ENCODE measurements around the gene GBA3. TPM values are rescaled to one million over a fixed set of nuclear protein-coding genes. Genes with fewer than 3 reads are reported as not detected.
A peak's percentile ranks its signal among the peaks of the same experiment; 100 is the strongest.

Gene GBA3
- total RNA-seq, 1 donor from 2014 or later, result not detected

DNA sequence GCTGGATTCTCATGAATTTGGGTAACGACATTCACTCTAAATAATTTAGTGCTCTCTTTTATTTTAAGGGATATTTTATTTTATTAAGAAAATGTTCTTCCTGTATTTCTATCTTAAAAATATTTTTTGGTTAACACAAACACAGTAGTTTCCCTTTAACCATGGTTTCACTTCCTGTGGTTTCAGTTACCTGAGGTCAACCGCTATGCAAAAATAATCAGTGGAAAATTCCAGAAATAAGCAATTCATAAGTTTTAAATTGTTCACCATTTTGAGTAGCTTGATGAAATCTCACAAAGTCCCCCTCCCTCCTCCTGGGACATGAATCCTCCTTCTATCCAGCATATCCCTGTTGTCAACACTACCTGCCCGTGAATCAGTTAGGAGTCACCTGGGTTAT lies 71.4 kb downstream of the GBA3 start:
- H3K36me3 Mint-ChIP-seq (ENCODE audit: low read depth), result no peaks in the 10 kb centered on the region
- intact Hi-C loops (cut with micrococcal nuclease), result no loop called here
- peak overlapping the region; percentile 23 for H3K4me3 Mint-ChIP-seq
- peaks cover 13% of the 10 kb centered on the region for H3K9me3 Mint-ChIP-seq
- peaks cover 11% of the 10 kb centered on the region for H3K4me1 Mint-ChIP-seq
- no peak overlapping the region for H3K27ac Mint-ChIP-seq
- peaks cover 5% of the 10 kb centered on the region for H3K27me3 Mint-ChIP-seq
- DNase-seq, result no peak

DNA sequence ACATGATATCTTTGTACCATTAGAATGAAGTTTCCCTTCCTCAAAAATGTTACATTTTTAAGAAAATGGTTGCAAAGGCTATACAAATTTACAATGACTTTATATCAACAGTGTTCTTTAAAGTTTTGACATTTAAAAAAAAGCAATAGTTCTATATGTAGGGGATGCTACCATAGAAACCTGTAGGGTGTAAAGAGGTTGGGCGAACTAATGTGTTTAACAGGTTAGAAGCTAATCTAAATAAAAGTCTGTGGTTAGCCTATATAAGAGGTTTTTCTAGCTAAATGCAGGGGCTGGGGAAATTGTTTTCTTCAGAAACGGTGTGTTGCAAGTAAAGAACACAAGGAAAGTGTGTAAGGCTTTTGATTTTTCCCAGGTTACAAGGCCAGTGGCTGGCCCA lies 73.3 kb downstream of the GBA3 start:
- no peak for DNase-seq
- Mint-ChIP-seq H3K9me3 (peaks cover 14% of the 10 kb centered on the region), H3K36me3 (ENCODE audit: low read depth) (no peaks in the 10 kb centered on the region), H3K4me1 (peaks cover 11% of the 10 kb centered on the region), H3K4me3 (no peak overlapping the region), H3K27ac (no peak overlapping the region), H3K27me3 (no peaks in the 10 kb centered on the region)
- intact Hi-C loops (cut with micrococcal nuclease), result no loop called here

DNA sequence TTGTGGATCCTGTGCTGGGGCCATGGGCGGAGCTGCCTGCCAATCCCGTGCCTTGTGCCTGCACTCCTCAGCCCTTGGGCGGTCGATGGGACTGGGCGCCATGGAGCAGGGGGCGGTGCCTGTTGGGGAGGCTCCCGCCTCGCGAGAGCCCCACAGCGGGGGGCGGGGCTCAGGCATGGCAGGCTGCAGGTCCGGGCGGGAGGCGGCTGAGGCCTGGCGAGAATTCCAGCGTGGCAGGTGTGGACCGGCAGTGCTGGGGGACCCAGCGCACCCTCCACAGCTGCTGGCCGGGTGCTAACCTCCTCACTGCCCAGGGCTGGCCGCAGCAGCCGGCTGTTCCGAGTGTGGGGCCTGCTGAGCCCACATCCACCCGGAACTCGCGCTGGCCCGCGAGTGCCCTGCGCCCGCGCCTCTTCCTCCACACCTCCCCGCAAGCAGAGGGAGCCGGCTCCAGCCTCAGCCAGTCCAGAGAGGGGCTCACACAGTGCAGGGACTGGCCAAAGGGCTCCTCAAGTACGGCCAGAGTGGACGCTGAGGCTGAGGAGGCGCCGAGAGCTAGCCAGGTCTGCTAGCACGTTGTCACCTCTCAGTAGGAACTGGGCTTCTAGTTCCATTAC lies 85.9 kb downstream of the GBA3 start:
- no peak for DNase-seq
- no peaks in the 10 kb centered on the region for H3K27me3 Mint-ChIP-seq
- H3K9me3 Mint-ChIP-seq, result peaks cover 5% of the 10 kb centered on the region
- intact Hi-C loops (cut with micrococcal nuclease), result no loop called here
- H3K27ac Mint-ChIP-seq, result no peak overlapping the region
- H3K4me3 Mint-ChIP-seq, result no peak overlapping the region
- no peaks in the 10 kb centered on the region for H3K4me1 Mint-ChIP-seq
- no peaks in the 10 kb centered on the region for H3K36me3 Mint-ChIP-seq (ENCODE audit: low read depth)

DNA sequence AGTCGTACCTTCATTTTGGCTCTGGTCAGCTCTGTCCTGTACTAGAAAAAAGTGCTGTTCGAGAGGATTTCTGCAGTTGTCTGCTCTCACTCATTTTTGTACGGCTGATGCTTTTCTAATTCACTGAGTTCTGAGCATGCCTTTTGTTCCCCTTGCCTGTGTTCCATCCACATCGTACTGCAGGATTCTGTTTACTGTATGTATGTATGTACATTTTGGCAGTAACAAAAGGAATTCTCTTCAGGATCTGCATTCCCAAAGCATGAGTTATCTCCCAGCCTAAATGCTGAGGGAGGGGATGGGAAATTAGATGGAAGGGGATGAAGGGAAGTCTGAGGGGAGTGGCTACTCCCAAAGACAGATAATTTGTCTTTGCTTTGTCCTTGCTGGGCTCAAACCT lies 87.6 kb downstream of the GBA3 start:
- intact Hi-C loops (cut with micrococcal nuclease), result no loop called here
- H3K9me3 Mint-ChIP-seq, result peaks cover 5% of the 10 kb centered on the region

DNA sequence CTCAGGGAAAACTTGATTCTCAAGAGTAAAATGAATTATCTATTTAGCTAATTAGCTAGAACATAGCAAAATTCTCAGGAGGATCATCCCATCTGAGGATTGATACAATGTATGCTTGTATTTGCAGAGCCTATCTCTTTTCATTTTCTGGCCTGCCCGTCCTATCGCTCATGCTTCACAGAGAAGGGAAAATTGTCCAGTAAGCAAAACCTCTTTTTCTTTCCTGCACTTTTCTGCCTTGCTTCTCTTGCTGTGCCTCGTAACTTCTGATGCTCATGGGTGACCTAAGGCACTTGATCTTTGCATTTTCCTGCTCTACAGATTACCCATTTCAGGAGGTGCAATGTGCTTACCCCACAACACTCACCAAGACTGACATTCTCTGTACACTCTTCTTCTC lies 88.1 kb downstream of the GBA3 start:
- Mint-ChIP-seq H3K4me3 (no peak overlapping the region), H3K4me1 (no peaks in the 10 kb centered on the region), H3K36me3 (ENCODE audit: low read depth) (no peaks in the 10 kb centered on the region), H3K27ac (no peak overlapping the region), H3K9me3 (peaks cover under 1% of the 10 kb centered on the region), H3K27me3 (no peaks in the 10 kb centered on the region)
- intact Hi-C loops (cut with micrococcal nuclease), result no loop called here
- DNase-seq, result no peak

More for the DNA sequence above, 87.6 kb downstream of the GBA3 start:
- Mint-ChIP-seq H3K36me3 (ENCODE audit: low read depth) (no peaks in the 10 kb centered on the region), H3K27me3 (no peaks in the 10 kb centered on the region), H3K27ac (no peak overlapping the region), H3K4me1 (no peaks in the 10 kb centered on the region), H3K4me3 (no peak overlapping the region)
- DNase-seq, result no peak

DNA sequence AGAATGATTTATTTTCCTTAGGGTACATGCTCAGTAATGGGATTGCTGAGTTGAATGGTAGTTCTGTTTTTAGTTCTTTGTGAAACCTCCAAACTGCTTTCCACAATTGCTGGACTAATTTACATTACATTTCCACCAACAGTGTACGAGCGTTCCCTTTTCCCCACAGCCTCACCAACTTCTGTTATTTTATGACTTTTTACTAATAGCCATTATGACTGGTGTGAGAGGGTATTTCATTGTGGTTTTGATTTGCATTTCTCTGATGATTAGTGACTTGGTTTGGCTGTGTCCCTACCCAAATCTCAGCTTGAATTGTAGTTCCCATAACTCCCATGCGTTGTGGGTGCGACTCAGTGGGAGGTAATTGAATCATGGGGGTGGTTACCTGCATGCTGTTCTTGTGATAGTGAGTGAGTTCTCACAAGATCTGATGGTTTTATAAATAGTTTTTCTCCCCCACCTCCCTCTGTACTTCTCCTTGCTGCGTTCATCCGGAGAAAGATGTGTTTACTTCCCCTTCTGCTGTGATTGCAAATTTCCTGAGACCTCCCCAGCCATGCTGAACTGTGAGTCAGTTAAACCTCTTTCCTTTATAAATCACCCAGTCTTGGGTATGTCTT lies 95.1 kb downstream of the GBA3 start:
- H3K27ac Mint-ChIP-seq, result no peak overlapping the region
- no peaks in the 10 kb centered on the region for H3K27me3 Mint-ChIP-seq
- DNase-seq, result no peak
- intact Hi-C loops (cut with micrococcal nuclease), result no loop called here
- H3K4me3 Mint-ChIP-seq, result no peak overlapping the region
- H3K4me1 Mint-ChIP-seq, result no peaks in the 10 kb centered on the region
- peaks cover 4% of the 10 kb centered on the region for H3K9me3 Mint-ChIP-seq
- H3K36me3 Mint-ChIP-seq (ENCODE audit: low read depth), result no peaks in the 10 kb centered on the region

DNA sequence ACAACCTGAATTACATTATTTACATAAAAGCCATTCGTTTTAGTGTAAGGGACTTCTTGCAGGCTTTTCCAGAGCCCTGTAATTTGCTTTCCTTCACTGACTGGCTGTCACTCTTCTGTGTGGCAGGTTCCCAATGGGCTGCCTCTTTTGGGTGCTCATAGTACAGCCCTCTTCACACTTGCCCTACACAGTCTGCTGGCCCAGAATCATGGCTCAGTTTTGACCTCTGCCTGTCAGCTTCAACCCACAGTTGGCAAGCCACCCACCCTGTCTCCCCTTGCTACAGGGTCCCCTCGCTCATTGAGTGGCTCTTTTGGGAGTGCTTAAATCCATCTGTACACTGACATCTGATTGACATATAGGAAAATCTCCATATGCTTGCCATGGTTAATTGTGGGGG lies 97.9 kb downstream of the GBA3 start:
- Mint-ChIP-seq H3K9me3 (peaks cover 4% of the 10 kb centered on the region), H3K4me3 (no peak overlapping the region), H3K27me3 (no peaks in the 10 kb centered on the region), H3K36me3 (ENCODE audit: low read depth) (no peaks in the 10 kb centered on the region), H3K27ac (no peak overlapping the region), H3K4me1 (no peaks in the 10 kb centered on the region)
- DNase-seq, result no peak
- intact Hi-C loops (cut with micrococcal nuclease), result no loop called here

DNA sequence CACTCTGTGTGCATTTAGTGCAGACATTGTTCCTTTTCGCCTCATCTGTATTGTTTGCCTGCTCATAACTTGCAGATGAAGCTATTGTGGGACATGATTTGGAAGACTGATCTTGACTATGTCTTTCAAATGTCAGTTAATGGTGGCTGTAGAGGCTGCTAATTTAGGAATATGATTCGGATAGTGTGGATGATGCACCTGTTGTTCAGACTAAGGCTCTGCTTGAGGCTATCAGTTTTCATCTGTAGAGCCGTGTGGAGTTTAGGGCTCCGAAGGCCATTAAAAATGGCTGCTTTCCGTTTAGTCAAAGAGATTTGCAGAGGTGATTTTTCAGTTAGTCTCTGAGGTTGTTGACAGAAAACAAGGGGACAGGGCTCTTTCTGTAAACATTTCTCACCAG lies 102.0 kb downstream of the GBA3 start:
- no peaks in the 10 kb centered on the region for H3K4me1 Mint-ChIP-seq
- peaks cover 3% of the 10 kb centered on the region for H3K9me3 Mint-ChIP-seq
- H3K4me3 Mint-ChIP-seq, result no peak overlapping the region
- no peak overlapping the region for H3K27ac Mint-ChIP-seq
- H3K27me3 Mint-ChIP-seq, result no peaks in the 10 kb centered on the region
- DNase-seq, result no peak
- H3K36me3 Mint-ChIP-seq (ENCODE audit: low read depth), result no peaks in the 10 kb centered on the region
- intact Hi-C loops (cut with micrococcal nuclease), result no loop called here

DNA sequence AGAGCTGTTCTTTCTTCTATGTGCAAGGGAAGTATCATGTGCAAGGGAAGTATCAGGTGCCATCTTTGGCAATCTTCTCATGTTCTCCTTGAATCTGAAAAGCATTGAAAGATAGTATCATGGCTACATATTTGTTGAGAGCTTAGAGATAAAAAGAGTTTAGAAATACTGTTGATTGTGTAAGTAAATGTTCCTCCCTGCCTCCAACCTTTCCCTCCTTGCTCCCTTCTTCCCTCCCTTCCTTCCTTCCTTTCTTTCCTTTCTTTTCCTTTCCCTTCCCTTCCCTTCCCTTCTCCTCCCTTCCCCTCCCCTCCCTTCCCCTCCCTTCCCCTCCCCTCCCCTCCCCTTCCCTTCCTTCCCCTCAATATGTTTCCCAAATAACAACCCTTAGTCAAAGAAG lies 108.7 kb downstream of the GBA3 start:
- no peaks in the 10 kb centered on the region for H3K36me3 Mint-ChIP-seq (ENCODE audit: low read depth)
- H3K4me1 Mint-ChIP-seq, result no peaks in the 10 kb centered on the region
- no peak for DNase-seq
- H3K27ac Mint-ChIP-seq, result no peak overlapping the region
- intact Hi-C loops (cut with micrococcal nuclease), result loop anchor here (10.0 kb wide), 1 partner anchor 57 kb away; no protein-coding TSS in a partner anchor
- H3K27me3 Mint-ChIP-seq, result no peaks in the 10 kb centered on the region
- no peak overlapping the region for H3K4me3 Mint-ChIP-seq
- no peaks in the 10 kb centered on the region for H3K9me3 Mint-ChIP-seq

DNA sequence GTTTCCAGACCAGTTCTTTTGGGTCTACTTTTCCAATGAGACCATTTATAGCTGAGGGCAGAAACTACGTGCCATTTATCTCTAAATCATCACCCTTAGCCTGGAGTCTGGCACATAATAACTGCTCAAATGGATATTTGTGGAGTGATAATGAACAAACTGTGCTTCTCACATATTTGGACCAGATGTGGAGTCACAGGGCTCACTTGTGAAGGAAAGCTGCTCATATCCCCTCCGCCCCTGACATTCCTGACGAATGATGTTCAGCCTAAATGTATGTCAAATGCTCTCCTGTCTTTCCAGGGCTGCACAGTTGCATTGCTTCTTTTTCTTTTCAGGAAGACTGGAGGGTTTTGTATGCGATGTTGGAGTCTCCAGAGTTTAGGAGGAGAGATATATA lies 110.1 kb downstream of the GBA3 start:
- H3K27me3 Mint-ChIP-seq, result no peaks in the 10 kb centered on the region
- intact Hi-C loops (cut with micrococcal nuclease), result loop anchor here (10.0 kb wide), 1 partner anchor 58 kb away; no protein-coding TSS in a partner anchor
- H3K4me3 Mint-ChIP-seq, result no peak overlapping the region
- no peaks in the 10 kb centered on the region for H3K4me1 Mint-ChIP-seq
- DNase-seq, result no peak
- H3K9me3 Mint-ChIP-seq, result no peaks in the 10 kb centered on the region
- H3K36me3 Mint-ChIP-seq (ENCODE audit: low read depth), result no peaks in the 10 kb centered on the region
- no peak overlapping the region for H3K27ac Mint-ChIP-seq

DNA sequence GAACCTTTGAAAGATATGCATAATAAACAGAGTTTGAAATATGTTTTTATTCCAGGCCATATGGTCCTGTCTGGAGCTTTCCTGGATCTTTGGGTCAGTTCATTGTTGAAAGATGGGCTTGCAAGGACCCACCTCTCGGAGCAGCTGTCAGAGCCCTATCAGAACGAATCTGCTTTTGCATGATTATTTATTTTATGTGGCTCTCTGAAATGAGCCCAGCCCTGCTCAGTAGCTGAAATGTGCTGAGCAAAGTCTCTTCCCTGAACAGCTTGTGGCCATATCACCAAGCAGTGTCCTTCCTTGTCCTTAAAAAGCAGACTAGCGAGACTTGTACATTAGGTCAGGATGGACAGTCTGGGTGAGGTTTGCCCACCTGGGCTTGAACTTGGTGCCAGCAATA lies 110.8 kb downstream of the GBA3 start:
- Mint-ChIP-seq H3K27me3 (no peaks in the 10 kb centered on the region), H3K9me3 (no peaks in the 10 kb centered on the region), H3K27ac (no peak overlapping the region), H3K36me3 (ENCODE audit: low read depth) (no peaks in the 10 kb centered on the region), H3K4me1 (no peaks in the 10 kb centered on the region), H3K4me3 (no peak overlapping the region)
- no peak for DNase-seq
- intact Hi-C loops (cut with micrococcal nuclease), result loop anchor here (10.0 kb wide), 1 partner anchor 59 kb away; no protein-coding TSS in a partner anchor

DNA sequence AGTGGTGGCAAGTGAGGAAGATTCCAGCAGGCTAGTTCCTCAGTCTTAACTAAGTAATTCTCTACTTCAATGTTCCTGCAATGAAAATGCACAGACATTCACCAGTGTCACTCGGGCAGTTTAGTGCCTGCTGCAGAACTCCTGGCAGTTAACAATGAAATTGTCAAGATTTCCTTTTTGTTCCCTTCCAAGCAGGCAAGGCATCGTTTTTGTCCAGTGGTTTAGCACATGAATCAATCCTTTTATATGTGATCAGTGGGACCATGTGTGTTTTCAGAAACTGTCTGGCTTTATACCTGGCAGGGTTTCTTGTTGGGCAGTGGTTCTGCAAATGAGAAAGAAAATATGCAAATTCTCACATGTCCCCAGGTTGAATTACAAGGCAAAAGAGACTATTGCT lies 122.2 kb downstream of the GBA3 start:
- H3K4me1 Mint-ChIP-seq, result no peaks in the 10 kb centered on the region
- no peak for DNase-seq
- H3K4me3 Mint-ChIP-seq, result no peak overlapping the region
- H3K27ac Mint-ChIP-seq, result no peak overlapping the region
- no peaks in the 10 kb centered on the region for H3K27me3 Mint-ChIP-seq
- no peaks in the 10 kb centered on the region for H3K9me3 Mint-ChIP-seq
- no peaks in the 10 kb centered on the region for H3K36me3 Mint-ChIP-seq (ENCODE audit: low read depth)
- intact Hi-C loops (cut with micrococcal nuclease), result no loop called here

DNA sequence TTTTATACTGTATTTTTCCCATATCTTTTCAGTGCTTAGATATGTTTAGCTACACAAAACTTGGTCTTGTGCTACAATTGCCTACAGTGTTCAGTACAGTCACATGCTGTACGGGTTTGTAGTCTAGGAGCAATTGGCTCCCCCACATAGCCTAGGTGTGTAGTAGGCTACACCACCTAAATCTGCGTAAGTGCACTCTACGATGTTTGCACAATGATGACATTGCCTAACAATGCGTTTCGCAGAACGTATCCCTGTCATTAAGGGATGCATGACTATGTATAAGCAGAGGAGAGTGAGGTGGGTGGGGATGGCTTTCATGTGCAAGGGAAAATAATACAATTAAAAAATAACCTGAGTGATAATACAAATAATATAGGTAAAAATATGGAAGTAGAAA lies 131.4 kb downstream of the GBA3 start:
- no peak overlapping the region for H3K4me3 Mint-ChIP-seq
- no peaks in the 10 kb centered on the region for H3K36me3 Mint-ChIP-seq (ENCODE audit: low read depth)
- no peak overlapping the region for H3K27ac Mint-ChIP-seq
- intact Hi-C loops (cut with micrococcal nuclease), result no loop called here
- no peak for DNase-seq
- H3K9me3 Mint-ChIP-seq, result no peaks in the 10 kb centered on the region
- H3K4me1 Mint-ChIP-seq, result no peaks in the 10 kb centered on the region
- H3K27me3 Mint-ChIP-seq, result no peaks in the 10 kb centered on the region

DNA sequence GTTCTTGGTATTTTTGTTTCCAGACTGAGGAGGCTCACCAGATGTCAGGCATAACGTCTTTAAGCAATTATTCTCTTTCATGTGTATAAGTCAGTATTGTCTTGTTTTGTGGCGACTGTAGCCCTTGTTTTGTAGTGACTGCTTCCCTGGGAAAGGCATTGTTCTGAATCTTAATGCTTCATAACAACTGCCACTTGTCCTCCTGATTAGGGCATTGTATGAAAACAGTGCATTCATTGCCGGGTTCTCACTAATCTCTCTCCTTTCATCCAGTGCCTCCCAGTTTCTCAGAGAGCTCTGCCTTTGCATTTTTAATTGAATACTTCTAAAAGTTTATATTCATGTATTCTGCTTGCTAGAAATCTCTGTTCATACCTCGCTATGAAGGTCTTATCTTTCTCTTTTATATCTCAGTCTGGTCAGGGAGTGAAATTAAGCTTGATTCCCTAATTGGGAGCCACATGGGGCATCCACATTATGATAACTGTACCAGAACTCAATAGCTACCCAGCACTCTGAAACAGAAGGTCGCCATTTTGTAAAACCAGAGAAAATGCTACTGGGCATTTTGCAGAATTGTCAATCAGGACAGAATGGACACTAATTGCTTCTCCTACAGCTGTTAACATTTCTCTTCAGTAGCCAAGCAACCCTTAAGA lies 149.8 kb downstream of the GBA3 start:
- no peak overlapping the region for H3K4me3 Mint-ChIP-seq
- intact Hi-C loops (cut with micrococcal nuclease), result no loop called here

More for the DNA sequence above, 149.8 kb downstream of the GBA3 start:
- no peaks in the 10 kb centered on the region for H3K4me1 Mint-ChIP-seq
- no peak for DNase-seq
- H3K9me3 Mint-ChIP-seq, result no peaks in the 10 kb centered on the region
- H3K27ac Mint-ChIP-seq, result no peak overlapping the region
- H3K27me3 Mint-ChIP-seq, result no peaks in the 10 kb centered on the region
- H3K36me3 Mint-ChIP-seq (ENCODE audit: low read depth), result no peaks in the 10 kb centered on the region

Data from activated CD4-positive, alpha-beta T cell treated with anti-CD3 and anti-CD28 coated beads, Interleukin-2, amount 10 ng/mL, durations not matched to agents 24 days and 14 days (primary cell).